GM18507 (cell line): Measurements from ENCODE around the gene CEP295NL.
"Not testable (repeated sequence)": the region's sequence is repeated elsewhere in the genome, so short reads cannot be mapped to it uniquely, and the experiment has no call there.

Source experiments
- DNase-seq: peaks from one replicate; pipeline ENCODE4 v3.0.0; 2011; ENCODE audit warnings: low read depth; ENCODE audit not compliant: insufficient read length; ENCODE audit errors: extremely low spot score
- FAIRE-seq: peaks from 2 replicates; lab custom pipeline; 2011; peaks lifted over from hg19 to GRCh38; lab: Jason Lieb, UNC

CEP295NL gene

DNA sequence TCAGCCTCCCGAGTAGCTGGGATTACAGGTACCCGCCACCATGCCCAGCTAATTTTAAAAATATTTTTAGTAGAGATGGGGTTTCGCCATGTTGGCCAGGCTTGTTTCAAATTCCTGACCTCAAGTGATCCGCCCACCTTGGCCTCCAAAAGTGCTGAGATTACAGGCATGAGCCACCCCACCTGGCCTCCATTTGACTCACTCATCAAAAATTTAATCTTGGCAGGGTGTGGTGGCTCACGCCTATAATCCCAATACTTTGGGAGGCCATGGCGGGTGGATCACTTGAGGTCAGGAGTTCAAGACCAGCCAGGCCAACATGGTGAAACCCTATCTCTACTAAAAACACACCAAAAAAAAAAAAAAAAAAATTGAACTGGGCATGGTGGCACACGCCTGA lies 8.5 kb upstream of the CEP295NL start:
- DNase-seq, FAIRE-seq: not testable (repeated sequence)

DNA sequence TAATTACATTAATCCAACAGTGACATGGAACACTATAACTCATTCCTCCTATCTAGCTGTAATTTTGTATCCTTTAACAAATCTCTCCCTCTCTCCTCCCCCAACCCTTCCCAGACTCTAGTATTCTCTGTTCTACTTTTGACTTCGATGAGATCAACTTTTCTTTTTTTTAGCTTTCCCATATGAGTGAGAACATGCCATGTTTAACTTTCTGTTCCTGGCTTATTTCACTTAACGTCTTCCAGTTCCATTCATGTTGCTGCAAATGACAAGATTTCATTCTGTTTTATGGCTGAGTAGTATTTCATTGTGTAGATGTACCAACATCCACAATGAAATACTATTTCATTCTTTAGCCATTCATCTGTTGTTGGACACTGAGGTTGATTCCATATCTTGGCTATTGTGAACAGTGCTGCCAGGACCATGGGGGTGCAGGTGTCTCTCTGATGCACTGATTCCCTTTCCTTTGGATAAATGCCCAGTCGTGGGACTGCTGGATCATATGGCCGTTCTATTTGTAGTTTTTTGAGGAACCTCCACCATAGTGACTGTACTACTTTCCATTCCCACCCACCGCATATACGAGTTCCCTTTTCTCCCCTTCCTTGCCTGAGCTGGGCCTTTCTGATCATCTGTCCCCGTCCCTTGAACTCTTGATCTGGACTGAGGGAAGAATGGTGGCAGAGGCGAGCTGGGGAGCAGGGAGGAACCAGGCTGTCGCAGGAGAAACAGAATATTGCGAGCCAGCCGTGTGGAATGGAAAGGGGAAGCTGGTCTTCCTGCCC lies 7.7 kb upstream of the CEP295NL start:
- no peak for FAIRE-seq
- DNase-seq, result no peak

DNA sequence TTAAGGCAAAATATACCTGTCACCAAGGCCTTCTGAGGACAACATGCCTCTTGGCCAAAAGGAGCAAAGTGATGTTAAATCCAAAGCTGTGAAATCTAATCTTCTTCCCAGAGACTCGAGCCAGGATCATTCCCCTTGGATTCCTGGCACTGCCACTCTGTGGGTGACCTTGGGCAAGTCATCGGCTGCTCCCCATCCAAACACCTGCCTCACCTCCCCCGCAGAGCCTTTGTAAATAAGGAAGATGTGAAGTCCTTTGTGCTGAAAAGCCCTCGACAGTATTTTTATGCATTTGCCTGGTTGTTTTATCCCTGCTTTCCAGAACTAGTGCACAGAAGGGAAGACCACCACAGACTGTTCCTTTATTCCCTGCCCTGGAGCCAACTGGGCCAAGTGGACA lies 5.4 kb upstream of the CEP295NL start:
- FAIRE-seq (no peak), DNase-seq (no peak)

DNA sequence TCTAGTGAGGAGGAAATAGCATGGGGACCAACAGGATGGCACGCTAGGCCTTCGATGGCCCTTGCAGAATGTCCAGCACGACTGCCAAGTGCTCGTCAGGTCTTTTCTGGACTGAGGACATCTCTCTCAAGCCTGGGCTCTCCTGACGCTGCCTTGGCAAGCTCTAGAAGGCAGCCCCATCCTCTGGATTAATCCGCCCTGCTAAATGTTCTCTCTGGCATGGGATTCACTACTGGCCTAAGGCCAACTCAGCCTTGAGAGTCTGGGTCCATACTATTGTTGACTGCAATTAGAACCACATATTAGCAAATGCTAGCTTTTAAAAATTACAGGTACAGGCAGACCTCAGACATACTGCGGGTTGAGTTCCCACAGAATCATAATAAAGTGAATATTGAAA lies 2.5 kb upstream of the CEP295NL start:
- no peak for DNase-seq
- FAIRE-seq, result no peak

DNA sequence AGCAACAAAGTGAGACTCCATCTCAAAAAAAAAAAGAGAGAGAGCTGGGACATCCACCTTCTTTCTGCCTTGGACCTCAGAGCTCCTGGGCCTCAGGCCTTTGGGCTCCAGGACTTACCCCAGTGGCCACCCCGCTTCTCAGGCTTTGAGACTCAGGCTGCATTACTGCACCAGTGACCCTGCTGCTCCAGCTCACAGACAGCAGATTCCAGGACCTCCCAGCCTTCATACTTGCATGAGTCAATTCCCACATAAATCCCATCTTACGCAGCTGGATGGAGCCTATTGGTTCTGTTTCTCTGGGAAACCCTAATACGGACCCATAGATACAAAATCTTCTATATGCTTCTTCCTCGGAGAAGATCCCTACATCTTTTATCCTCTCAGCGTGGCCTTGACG lies 2.1 kb upstream of the CEP295NL start:
- no peak for DNase-seq
- FAIRE-seq, result no peak

DNA sequence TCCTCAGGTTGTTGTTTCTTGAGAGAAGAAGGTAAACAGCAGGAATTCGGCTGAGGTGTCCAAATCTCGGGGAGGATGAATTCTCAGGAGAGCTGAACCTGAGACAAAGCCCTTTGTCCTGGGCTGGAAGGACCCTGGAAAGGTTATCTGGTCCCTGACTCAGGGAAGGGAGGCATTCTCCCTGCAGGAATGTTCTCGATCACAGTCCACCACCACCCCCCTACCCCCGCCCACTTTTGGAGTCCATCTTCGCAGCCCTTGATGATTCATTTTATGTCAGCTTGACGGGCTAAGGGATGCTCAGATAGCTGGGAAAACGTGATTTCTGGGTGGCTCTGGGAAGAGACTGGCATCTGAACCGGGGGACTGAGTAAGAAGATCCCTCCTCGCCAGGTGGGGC lies 1.4 kb upstream of the CEP295NL start:
- no peak for FAIRE-seq
- no peak for DNase-seq

DNA sequence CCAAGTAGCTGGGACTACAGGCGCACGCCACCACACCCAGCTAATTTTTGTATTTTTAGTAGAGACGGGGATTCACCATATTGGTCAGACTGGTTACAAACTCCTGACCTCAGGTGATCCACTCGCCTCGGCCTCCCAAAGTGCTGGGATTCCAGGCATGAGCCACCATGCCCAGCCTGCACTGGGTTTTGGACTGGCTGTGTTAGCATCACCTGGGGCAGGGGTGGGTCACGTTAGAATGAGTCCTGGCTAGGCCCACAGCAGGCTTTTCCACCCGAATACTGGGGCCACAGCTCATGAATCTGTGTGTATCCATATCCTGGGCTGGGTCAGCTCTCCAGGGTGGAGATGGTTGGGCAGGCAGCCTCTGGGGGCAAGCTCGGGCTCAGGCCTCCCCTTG lies 770 bp downstream of the CEP295NL start:
- not testable (repeated sequence) for FAIRE-seq, DNase-seq

GRCh38 chr17:78901806-78902205 lies 1.2 kb downstream of the CEP295NL start:
- FAIRE-seq (no peak), DNase-seq (no peak)

GRCh38 chr17:78900816-78901215 lies 2.2 kb downstream of the CEP295NL start:
- no peak for FAIRE-seq
- DNase-seq, result no peak

- no peak for DNase-seq
- FAIRE-seq, result no peak
Measured at GRCh38 chr17:78899361-78900260, 3.4 kb downstream of the CEP295NL start.

- FAIRE-seq (no peak), DNase-seq (no peak)
Measured at GRCh38 chr17:78898947-78899346, 4.1 kb downstream of the CEP295NL start.

GRCh38 chr17:78898075-78898836 lies 4.7 kb downstream of the CEP295NL start:
- FAIRE-seq (no peak), DNase-seq (no peak)

DNA sequence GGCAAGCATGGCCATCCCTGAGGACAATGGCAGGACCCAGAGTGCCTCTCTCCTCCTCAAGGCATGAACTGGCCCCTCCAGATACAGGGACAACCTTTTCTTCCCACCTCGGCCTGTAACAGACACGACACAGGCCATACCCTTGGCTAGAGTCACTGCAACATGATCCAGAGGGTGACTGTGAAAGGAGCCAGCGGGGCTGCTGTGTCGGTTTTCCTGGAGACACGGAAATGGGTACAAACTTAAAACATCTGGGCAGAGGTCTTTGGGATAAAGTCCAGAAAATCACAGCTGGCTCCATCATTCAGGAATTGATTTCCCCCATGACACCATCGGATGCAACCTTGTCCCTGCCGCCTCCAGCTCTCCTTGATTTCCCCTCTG lies 5.3 kb downstream of the CEP295NL start:
- no peak for DNase-seq
- no peak for FAIRE-seq

- no peak for FAIRE-seq
Measured at GRCh38 chr17:78896834-78897663, 6.0 kb downstream of the CEP295NL start.

GRCh38 chr17:78896091-78896833 lies 6.7 kb downstream of the CEP295NL start:
- DNase-seq (no peak), FAIRE-seq (no peak)

More at GRCh38 chr17:78896834-78897663, 6.0 kb downstream of the CEP295NL start:
- DNase-seq, result no peak

GRCh38 chr17:78895322-78895721 lies 7.7 kb downstream of the CEP295NL start:
- FAIRE-seq (no peak), DNase-seq (no peak)

- DNase-seq, result no peak
- FAIRE-seq, result no peak
Measured at GRCh38 chr17:78893684-78894083, 9.3 kb downstream of the CEP295NL start.

DNA sequence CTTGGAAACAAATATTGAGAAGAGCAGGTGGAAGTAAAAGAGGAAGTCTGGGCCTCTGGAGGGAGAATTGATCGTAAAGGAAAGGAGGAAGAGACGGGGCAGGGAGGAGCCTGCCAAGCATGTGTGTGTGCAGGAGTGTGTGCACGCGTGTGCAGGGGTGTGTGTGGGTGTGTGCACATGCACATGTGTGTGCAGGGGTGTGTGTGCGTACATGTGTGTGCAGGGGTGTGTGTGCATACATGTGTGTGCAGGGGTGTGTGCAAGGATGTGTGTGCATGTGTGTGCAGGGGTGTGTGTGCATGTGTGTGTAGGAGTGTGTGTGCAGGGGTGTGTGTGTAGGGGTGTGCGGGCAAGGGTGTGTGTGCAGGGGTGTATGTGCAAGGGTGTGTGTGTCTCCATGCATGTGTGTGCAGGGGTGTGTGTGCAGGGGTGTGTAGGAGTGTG lies 10.0 kb downstream of the CEP295NL start:
- no peak for DNase-seq
- no peak for FAIRE-seq
